IMR-90 (cell line): ENCODE data around the gene SPINDOC. TPM values are rescaled to one million over a fixed set of nuclear protein-coding genes. Genes with fewer than 3 reads are reported as not detected.

Experiments
- ATAC-seq: fragments of 200-7000 bp; cut with Tn5 transposase; 2 replicates; pipeline ENCODE4 v1.9.1; 2020; ENCODE audit warnings: low read depth, mild to moderate bottlenecking, moderate library complexity
- BruUV-seq: library from RNA; stranded (reverse); fragments of 400-500 nt; replicated peaks from 2 replicates; lab custom pipeline; 2021; lab: Mats Ljungman, UMichigan
- CTCF ChIA-PET: fragments of 300-600 bp; formaldehyde crosslinking; extraction: SDS; loops from one replicate; lab custom pipeline; 2021; ENCODE audit warnings: antibody characterized with exemption; lab: Yijun Ruan, JAX
- POLR2A ChIA-PET: fragments of 300-600 bp; sonication (Branson Sonifier 250); formaldehyde crosslinking; loops from one replicate; lab custom pipeline; 2022; ENCODE audit warnings: antibody characterized with exemption; ENCODE audit not compliant: unreplicated experiment; lab: Charles Lee
- DNase-seq: peaks from one replicate; pipeline ENCODE4 v3.0.0; 2013
- H2AFZ ChIP-seq: replicated peaks from 2 replicates; pipeline ENCODE3; 2013; ENCODE audit warnings: low read length, mild to moderate bottlenecking; ENCODE audit not compliant: poor library complexity
- H2AK5ac ChIP-seq: 2 replicates; pipeline ENCODE4 v1.6.1; 2013; ENCODE audit warnings: low read depth, low read length, inconsistent platforms
- H2AK9ac ChIP-seq: replicated peaks from 2 replicates; pipeline ENCODE3; 2013; ENCODE audit warnings: mild to moderate bottlenecking, low read depth, low read length, moderate library complexity; ENCODE audit not compliant: poor library complexity
- H2BK120ac ChIP-seq: 2 replicates; pipeline ENCODE4 v1.6.1; 2013; ENCODE audit warnings: low read depth, low read length, inconsistent platforms
- H2BK15ac ChIP-seq: 3 replicates; pipeline ENCODE4 v1.6.1; 2013; ENCODE audit warnings: low read depth, low read length, inconsistent platforms
- H2BK20ac ChIP-seq: 2 replicates; pipeline ENCODE4 v1.6.1; 2013; ENCODE audit warnings: low read depth, mild to moderate bottlenecking, inconsistent platforms, low read length, moderate library complexity
- H2BK5ac ChIP-seq: 2 replicates; pipeline ENCODE4 v1.6.1; 2013; ENCODE audit warnings: mild to moderate bottlenecking, low read depth, low read length, inconsistent platforms; ENCODE audit not compliant: poor library complexity, severe bottlenecking
- H3K14ac ChIP-seq: replicated peaks from 2 replicates; pipeline ENCODE4 v1.6.1; 2013; ENCODE audit warnings: low read depth, low read length, inconsistent platforms
- H3K18ac ChIP-seq: 2 replicates; pipeline ENCODE4 v1.6.1; 2013; ENCODE audit warnings: low read depth, low read length, control low read depth
- H3K23ac ChIP-seq: 2 replicates; pipeline ENCODE4 v1.6.1; 2013; ENCODE audit warnings: low read depth, low read length, inconsistent platforms
- H3K27ac ChIP-seq: 2 replicates; pipeline ENCODE4 v1.5.1; 2013; ENCODE audit warnings: mild to moderate bottlenecking, control low read depth, low read length; ENCODE audit not compliant: insufficient read depth
- H3K27me3 ChIP-seq: 2 replicates; pipeline ENCODE4 v1.6.1; 2013; ENCODE audit warnings: low read length; ENCODE audit not compliant: control insufficient read depth, insufficient read depth
- H3K36me3 ChIP-seq: 2 replicates; pipeline ENCODE4 v1.6.1; 2013; ENCODE audit warnings: low read length, mixed read lengths; ENCODE audit not compliant: control insufficient read depth, insufficient read depth
- H3K4ac ChIP-seq: 2 replicates; pipeline ENCODE4 v1.6.1; 2013; ENCODE audit warnings: low read depth, low read length, inconsistent platforms
- H3K4me1 ChIP-seq: 2 replicates; pipeline ENCODE4 v1.6.1; 2013; ENCODE audit warnings: low read length, mixed read lengths; ENCODE audit not compliant: control insufficient read depth, insufficient read depth
- H3K4me2 ChIP-seq: 2 replicates; pipeline ENCODE4 v1.6.1; 2013; ENCODE audit warnings: low read depth, mild to moderate bottlenecking, control low read depth, low read length, moderate library complexity
- H3K4me3 ChIP-seq: 2 replicates; pipeline ENCODE4 v1.5.1; 2013; ENCODE audit warnings: low read depth, mild to moderate bottlenecking, control low read depth, low read length, moderate library complexity; ENCODE audit not compliant: insufficient read depth
- H3K56ac ChIP-seq: 2 replicates; pipeline ENCODE4 v1.6.1; 2013; ENCODE audit warnings: low read length, inconsistent platforms; ENCODE audit not compliant: insufficient read depth; ENCODE audit errors: extremely low read depth
- H3K79me1 ChIP-seq, 2 experiments: 2 replicates each; pipeline ENCODE4 v1.6.1; 2013; ENCODE audit warnings: low read length in 2 of 2, inconsistent platforms in 1 of 2, low read depth in 1 of 2
- H3K9ac ChIP-seq: 2 replicates; pipeline ENCODE4 v1.6.1; 2013; ENCODE audit warnings: low read depth, low read length, control low read depth
- H3K9me1 ChIP-seq: 2 replicates; pipeline ENCODE4 v1.6.1; 2013; ENCODE audit warnings: low read length, inconsistent platforms; ENCODE audit not compliant: insufficient read depth
- H3K9me3 ChIP-seq: 2 replicates; pipeline ENCODE4 v1.6.1; 2013; ENCODE audit warnings: low read length; ENCODE audit not compliant: control insufficient read depth, insufficient read depth
- H4K20me1 ChIP-seq: 2 replicates; pipeline ENCODE4 v1.6.1; 2013; ENCODE audit warnings: low read length, inconsistent platforms; ENCODE audit not compliant: insufficient read depth
- H4K5ac ChIP-seq: 2 replicates; pipeline ENCODE4 v1.6.1; 2013; ENCODE audit warnings: mild to moderate bottlenecking, low read depth, low read length, control low read depth
- H4K8ac ChIP-seq, 2 experiments: 2 replicates each; pipeline ENCODE4 v1.6.1; 2013; ENCODE audit warnings: low read depth in 2 of 2, low read length in 2 of 2, control low read depth in 1 of 2, inconsistent platforms in 1 of 2
- H4K91ac ChIP-seq: 2 replicates; pipeline ENCODE4 v1.6.1; 2013; ENCODE audit warnings: low read depth, low read length, inconsistent platforms; ENCODE audit not compliant: insufficient read depth
- ELK1 ChIP-seq: fragments of 150-350 bp; IDR thresholded peaks from 2 replicates; pipeline ENCODE4 v1.6.1; 2016; ENCODE audit warnings: low read depth, mild to moderate bottlenecking, low read length, moderate library complexity, borderline replicate concordance
- MAZ ChIP-seq: IDR thresholded peaks from 2 replicates; pipeline ENCODE4 v1.6.1; 2012; ENCODE audit warnings: low read depth, mild to moderate bottlenecking, low read length, improper control_type of control experiment, moderate library complexity, borderline replicate concordance
- MXI1 ChIP-seq: IDR thresholded peaks from 2 replicates; pipeline ENCODE4 v1.6.1; 2012; ENCODE audit warnings: low read depth, mild to moderate bottlenecking, low read length, moderate library complexity, borderline replicate concordance
- POLR2A ChIP-seq: IDR thresholded peaks from 2 replicates; pipeline ENCODE4 v1.6.1; 2012; ENCODE audit warnings: mild to moderate bottlenecking, low read depth, low read length
- SMC3 ChIP-seq: fragments of 150-350 bp; IDR thresholded peaks from 2 replicates; pipeline ENCODE4 v1.6.1; 2016; ENCODE audit warnings: low read depth, mild to moderate bottlenecking, antibody characterized with exemption, low read length, moderate library complexity
- USF2 ChIP-seq: fragments of 150-350 bp; IDR thresholded peaks from 2 replicates; pipeline ENCODE4 v1.6.1; 2017; ENCODE audit warnings: mild to moderate bottlenecking, antibody characterized with exemption, low read length, low read depth
- WGBS, 2 experiments: methylation state at CpG; one replicate each; pipeline versions ENCODE4 v1.1.5 to v1.1.7; 2013; ENCODE audit warnings: missing lambda C conversion rate in 2 of 2; ENCODE audit not compliant: insufficient read length in 1 of 2; ENCODE audit errors: extremely low coverage in 2 of 2; 5-methylcytosine and 5-hydroxymethylcytosine counted together
- dilution Hi-C: fragments of 300-500 bp; cut with HindIII; formaldehyde crosslinking; loops from one replicate; pipeline ENCODE4 v1.14.3; 2018; ENCODE audit warnings: low sequenced_read_pairs; ENCODE audit not compliant: unreplicated experiment
- in situ Hi-C: fragments of 300-500 bp; cut with MboI; formaldehyde crosslinking; loops from 3 replicates; pipeline ENCODE4 v1.14.3; 2019; ENCODE audit warnings: low sequenced_read_pairs, inconsistent platforms, mixed read lengths
- intact Hi-C: fragments of 100-400 bp; cut with micrococcal nuclease; formaldehyde crosslinking; loops from 2 replicates; pipeline ENCODE4 v1.10.0; 2022
- polyA plus RNA-seq, 3 experiments: library from polyadenylated mRNA; depleted of rRNA; stranded (reverse); fragments of >200 nt; gene quantifications; 2 replicates each; pipeline ENCODE4 v1.2.3, GENCODE V29; 2012; ENCODE audit warnings: low replicate concordance in 1 of 3
- total RNA-seq: library from RNA; depleted of rRNA; stranded (reverse); fragments of >200 nt; gene quantifications from 2 replicates; pipeline ENCODE4 v1.2.3, GENCODE V29; 2012

SPINDOC gene
- total and polyA plus RNA-seq, 2 of the 4 experiments (the other 2 are of a cell fraction): 10.0 to 29.9 TPM

GRCh38 chr11:63854696-63855095 lies 41.4 kb downstream of the SPINDOC start:
- no peak overlapping the region for H3K18ac ChIP-seq
- H4K5ac ChIP-seq: no peak overlapping the region
- ATAC-seq (no peak), DNase-seq (no peak)
- no TSS peak for BruUV-seq
- no peak overlapping the region for H2BK15ac ChIP-seq
- H3K9ac ChIP-seq: no peak overlapping the region
- TF ChIP-seq POLR2A: no peak
- TF ChIP-seq MAZ: no peak
- no peak for TF ChIP-seq MXI1
- TF ChIP-seq ELK1: no peak
- TF ChIP-seq USF2: no peak
- no peak for TF ChIP-seq SMC3
- H4K8ac ChIP-seq: no peak overlapping the region
- intact Hi-C loops (no loop called here), in situ Hi-C loops (no loop called here), dilution Hi-C loops (no loop called here)
- no peak overlapping the region for H2BK120ac ChIP-seq
- CTCF ChIA-PET: no interaction called here
- H3K4me1 ChIP-seq: peaks cover 6% of the 10 kb centered on the region; the same call in 1 of the 2 replicates
- no peak overlapping the region for H3K23ac ChIP-seq
- no peak overlapping the region for H3K4me2 ChIP-seq
- no peak overlapping the region for H2BK5ac ChIP-seq
- peaks cover 13% of the 10 kb centered on the region for H3K9me1 ChIP-seq
- H3K27ac ChIP-seq: no peak overlapping the region
- WGBS, 2 experiments: no CpG with 5 or more reads among the region's 4 CpGs
- H4K20me1 ChIP-seq: peaks cover 45% of the 10 kb centered on the region
- no peaks in the 10 kb centered on the region for H3K9me3 ChIP-seq
- H4K91ac ChIP-seq: no peak overlapping the region
- no peak overlapping the region for H2BK20ac ChIP-seq
- no peak overlapping the region for H3K14ac ChIP-seq
- H3K36me3 ChIP-seq: peaks cover 9% of the 10 kb centered on the region
- H3K27me3 ChIP-seq: no peaks in the 10 kb centered on the region
- no peak overlapping the region for H2AK9ac ChIP-seq
- peaks cover 39 to 77% of the 10 kb centered on the region in 2 experiments for H3K79me1 ChIP-seq
- POLR2A ChIA-PET: no interaction called here
- no peak overlapping the region for H3K4ac ChIP-seq
- no peak overlapping the region for H2AFZ ChIP-seq
- no peak overlapping the region for H3K4me3 ChIP-seq
- H3K56ac ChIP-seq: no peak overlapping the region
- no peak overlapping the region for H2AK5ac ChIP-seq
